GM06990 (cell line): ENCODE data around the gene SLC39A9.
"Not testable (repeated sequence)": the region's sequence is repeated elsewhere in the genome, so short reads cannot be mapped to it uniquely, and the experiment has no call there.

ENCODE experiments used
- DNase-seq: peaks from one replicate; pipeline ENCODE4 v3.0.0-alpha.2; 2011; ENCODE audit not compliant: insufficient read length; ENCODE audit errors: extremely low read depth
- H3K27me3 ChIP-seq: replicated peaks from 2 replicates; pipeline ENCODE4 v1.6.0; 2011; ENCODE audit warnings: low read length; ENCODE audit not compliant: control insufficient read depth, insufficient read depth
- H3K36me3 ChIP-seq: 2 replicates; pipeline ENCODE4 v1.5.1; 2011; ENCODE audit warnings: low read length; ENCODE audit not compliant: control insufficient read depth, insufficient read depth
- H3K4me3 ChIP-seq: replicated peaks from 2 replicates; pipeline ENCODE4 v1.5.1; 2011; ENCODE audit warnings: low read depth, mild to moderate bottlenecking, control low read depth, low read length
- TF ChIP-seq, protein P1 (sequence below): IDR thresholded peaks from 2 replicates; pipeline ENCODE4 v1.5.1; 2011; ENCODE audit warnings: low read length, control low read depth, mild to moderate bottlenecking, inconsistent platforms; ENCODE audit not compliant: insufficient read depth, poor library complexity, severe bottlenecking

Gene SLC39A9

GRCh38 chr14:69378274-69378673 lies 20.2 kb upstream of the SLC39A9 start:
- TF ChIP-seq, protein P1, sequence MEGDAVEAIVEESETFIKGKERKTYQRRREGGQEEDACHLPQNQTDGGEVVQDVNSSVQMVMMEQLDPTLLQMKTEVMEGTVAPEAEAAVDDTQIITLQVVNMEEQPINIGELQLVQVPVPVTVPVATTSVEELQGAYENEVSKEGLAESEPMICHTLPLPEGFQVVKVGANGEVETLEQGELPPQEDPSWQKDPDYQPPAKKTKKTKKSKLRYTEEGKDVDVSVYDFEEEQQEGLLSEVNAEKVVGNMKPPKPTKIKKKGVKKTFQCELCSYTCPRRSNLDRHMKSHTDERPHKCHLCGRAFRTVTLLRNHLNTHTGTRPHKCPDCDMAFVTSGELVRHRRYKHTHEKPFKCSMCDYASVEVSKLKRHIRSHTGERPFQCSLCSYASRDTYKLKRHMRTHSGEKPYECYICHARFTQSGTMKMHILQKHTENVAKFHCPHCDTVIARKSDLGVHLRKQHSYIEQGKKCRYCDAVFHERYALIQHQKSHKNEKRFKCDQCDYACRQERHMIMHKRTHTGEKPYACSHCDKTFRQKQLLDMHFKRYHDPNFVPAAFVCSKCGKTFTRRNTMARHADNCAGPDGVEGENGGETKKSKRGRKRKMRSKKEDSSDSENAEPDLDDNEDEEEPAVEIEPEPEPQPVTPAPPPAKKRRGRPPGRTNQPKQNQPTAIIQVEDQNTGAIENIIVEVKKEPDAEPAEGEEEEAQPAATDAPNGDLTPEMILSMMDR = no peak
- no peaks in the 10 kb centered on the region for H3K27me3 ChIP-seq
- H3K36me3 ChIP-seq = peaks cover 7% of the 10 kb centered on the region
- DNase-seq = no peak
- no peak overlapping the region for H3K4me3 ChIP-seq

- TF ChIP-seq, protein P1 = no peak
- Histone ChIP-seq H3K36me3 (peaks cover 15% of the 10 kb centered on the region), H3K4me3 (no peak overlapping the region), H3K27me3 (no peaks in the 10 kb centered on the region)
- no peak for DNase-seq
Observed at GRCh38 chr14:69387311-69387710, 11.2 kb upstream of the SLC39A9 start.

GRCh38 chr14:69391400-69391799 lies 7.1 kb upstream of the SLC39A9 start:
- H3K4me3 ChIP-seq, DNase-seq, H3K27me3 ChIP-seq: not testable (repeated sequence)
- H3K36me3 ChIP-seq = peaks cover 13% of the 10 kb centered on the region

- H3K36me3 ChIP-seq = peaks cover 13% of the 10 kb centered on the region
- no peak overlapping the region for H3K4me3 ChIP-seq
- H3K27me3 ChIP-seq = no peaks in the 10 kb centered on the region
- TF ChIP-seq, protein P1 = no peak
- DNase-seq = peak; percentile 49
Observed at GRCh38 chr14:69392481-69392880, 6.0 kb upstream of the SLC39A9 start.

- TF ChIP-seq, protein P1 = no peak
- no peak for DNase-seq
- Histone ChIP-seq H3K36me3 (peaks cover 8% of the 10 kb centered on the region), H3K4me3 (no peak overlapping the region), H3K27me3 (no peaks in the 10 kb centered on the region)
Observed at GRCh38 chr14:69395929-69396328, 2.6 kb upstream of the SLC39A9 start.

- peaks cover 2% of the 10 kb centered on the region for H3K36me3 ChIP-seq
- no peak for DNase-seq
- no peaks in the 10 kb centered on the region for H3K27me3 ChIP-seq
- TF ChIP-seq, protein P1 = no peak
- peak overlapping the region; percentile 83 for H3K4me3 ChIP-seq
Observed at GRCh38 chr14:69398818-69399210, 322 bp downstream of the SLC39A9 start.
